Transverse colon (tissue), 3 donors: ENCODE measurements around the gene HSF5.

Experiments
- EP300 ChIP-seq: sonication (generic); formaldehyde crosslinking; IDR thresholded peaks from one replicate; pipeline ENCODE4 v1.6.1; 2017; ENCODE audit warnings: antibody characterized with exemption, low read depth
- POLR2A ChIP-seq: fragments of 450-650 bp; IDR thresholded peaks from one replicate; pipeline ENCODE4 v1.6.1; 2016; ENCODE audit warnings: antibody characterized with exemption, mild to moderate bottlenecking, moderate library complexity
- TF ChIP-seq, protein P1 (sequence below), 5 experiments: fragments of 200-600 bp in 3 of 5; fragments of 450-650 bp in 2 of 5; sonication (generic) in 3 of 5; IDR thresholded peaks; 1 replicate in 2 of 5; 2 replicates in 3 of 5; pipeline ENCODE4 v1.5.1; 2016 to 2017; ENCODE audit warnings: antibody characterized with exemption in 5 of 5, inconsistent platforms in 3 of 5, mild to moderate bottlenecking in 2 of 5, moderate library complexity in 1 of 5

- TF ChIP-seq, protein P1, sequence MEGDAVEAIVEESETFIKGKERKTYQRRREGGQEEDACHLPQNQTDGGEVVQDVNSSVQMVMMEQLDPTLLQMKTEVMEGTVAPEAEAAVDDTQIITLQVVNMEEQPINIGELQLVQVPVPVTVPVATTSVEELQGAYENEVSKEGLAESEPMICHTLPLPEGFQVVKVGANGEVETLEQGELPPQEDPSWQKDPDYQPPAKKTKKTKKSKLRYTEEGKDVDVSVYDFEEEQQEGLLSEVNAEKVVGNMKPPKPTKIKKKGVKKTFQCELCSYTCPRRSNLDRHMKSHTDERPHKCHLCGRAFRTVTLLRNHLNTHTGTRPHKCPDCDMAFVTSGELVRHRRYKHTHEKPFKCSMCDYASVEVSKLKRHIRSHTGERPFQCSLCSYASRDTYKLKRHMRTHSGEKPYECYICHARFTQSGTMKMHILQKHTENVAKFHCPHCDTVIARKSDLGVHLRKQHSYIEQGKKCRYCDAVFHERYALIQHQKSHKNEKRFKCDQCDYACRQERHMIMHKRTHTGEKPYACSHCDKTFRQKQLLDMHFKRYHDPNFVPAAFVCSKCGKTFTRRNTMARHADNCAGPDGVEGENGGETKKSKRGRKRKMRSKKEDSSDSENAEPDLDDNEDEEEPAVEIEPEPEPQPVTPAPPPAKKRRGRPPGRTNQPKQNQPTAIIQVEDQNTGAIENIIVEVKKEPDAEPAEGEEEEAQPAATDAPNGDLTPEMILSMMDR (IDR thresholded peaks at IDR 0.05), result no peak
- TF ChIP-seq POLR2A (no peak), EP300 (no peak)
Measured at GRCh38 chr17:58514770-58515157, 26.6 kb upstream of the HSF5 start.
